GM12873 (cell line): ENCODE data around the gene MDK.

Source experiments
- TF ChIP-seq, protein P1 (sequence below): IDR thresholded peaks from 2 replicates; pipeline ENCODE4 v1.5.1; 2012; ENCODE audit warnings: low read depth, mild to moderate bottlenecking, moderate library complexity, low read length, control low read depth; ENCODE audit not compliant: insufficient read depth; ENCODE audit errors: missing control alignments

MDK gene

DNA sequence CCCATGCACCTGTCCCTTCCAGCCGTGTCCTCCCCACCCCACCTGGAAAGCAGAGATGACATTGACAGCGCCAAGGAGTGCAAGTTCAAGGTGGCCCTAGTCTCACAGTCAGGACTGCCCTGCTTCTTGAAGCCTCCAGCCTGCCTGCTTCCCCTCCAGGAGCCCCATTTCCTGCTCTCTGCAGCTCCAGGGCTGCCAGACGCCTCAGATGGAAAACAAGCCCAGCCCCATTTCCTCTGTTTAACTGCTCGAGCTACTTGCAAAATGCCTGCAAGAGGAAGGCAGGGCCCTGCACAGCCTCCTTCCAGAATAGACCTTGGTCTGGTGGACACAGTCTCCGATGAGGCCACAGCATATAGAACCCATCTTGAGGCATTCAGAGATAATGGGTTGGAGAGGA is 39.2 kb upstream of the MDK start:
- TF ChIP-seq, protein P1, sequence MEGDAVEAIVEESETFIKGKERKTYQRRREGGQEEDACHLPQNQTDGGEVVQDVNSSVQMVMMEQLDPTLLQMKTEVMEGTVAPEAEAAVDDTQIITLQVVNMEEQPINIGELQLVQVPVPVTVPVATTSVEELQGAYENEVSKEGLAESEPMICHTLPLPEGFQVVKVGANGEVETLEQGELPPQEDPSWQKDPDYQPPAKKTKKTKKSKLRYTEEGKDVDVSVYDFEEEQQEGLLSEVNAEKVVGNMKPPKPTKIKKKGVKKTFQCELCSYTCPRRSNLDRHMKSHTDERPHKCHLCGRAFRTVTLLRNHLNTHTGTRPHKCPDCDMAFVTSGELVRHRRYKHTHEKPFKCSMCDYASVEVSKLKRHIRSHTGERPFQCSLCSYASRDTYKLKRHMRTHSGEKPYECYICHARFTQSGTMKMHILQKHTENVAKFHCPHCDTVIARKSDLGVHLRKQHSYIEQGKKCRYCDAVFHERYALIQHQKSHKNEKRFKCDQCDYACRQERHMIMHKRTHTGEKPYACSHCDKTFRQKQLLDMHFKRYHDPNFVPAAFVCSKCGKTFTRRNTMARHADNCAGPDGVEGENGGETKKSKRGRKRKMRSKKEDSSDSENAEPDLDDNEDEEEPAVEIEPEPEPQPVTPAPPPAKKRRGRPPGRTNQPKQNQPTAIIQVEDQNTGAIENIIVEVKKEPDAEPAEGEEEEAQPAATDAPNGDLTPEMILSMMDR: no peak

DNA sequence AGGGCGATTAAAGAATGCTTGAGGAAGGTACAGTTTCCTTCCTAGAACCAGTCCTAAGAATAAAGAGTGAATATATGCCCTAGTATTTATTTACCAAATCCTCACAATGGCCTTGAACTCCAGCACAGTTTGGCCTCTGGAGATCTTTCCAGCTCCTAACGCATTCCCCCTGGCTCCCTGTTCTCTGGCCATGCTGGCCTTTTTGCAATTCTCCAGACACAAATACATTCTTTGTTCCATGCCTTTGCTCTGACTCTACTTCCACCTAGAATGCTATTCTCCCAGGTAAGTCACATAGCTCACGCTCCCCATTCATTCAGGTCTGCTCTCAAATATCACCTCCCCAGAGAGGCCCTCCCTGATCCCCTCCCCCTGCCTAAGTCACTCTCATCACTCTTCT is 37.9 kb upstream of the MDK start:
- TF ChIP-seq, protein P1: no peak

GRCh38 chr11:46345131-46345597 is 36.3 kb upstream of the MDK start:
- TF ChIP-seq, protein P1: no peak

GRCh38 chr11:46345881-46346484 is 35.5 kb upstream of the MDK start:
- TF ChIP-seq, protein P1: no peak

- TF ChIP-seq, protein P1: peak; percentile 69
Measured at GRCh38 chr11:46346886-46347636, 34.4 kb upstream of the MDK start, which contains the start of gene DGKZ. Gene DGKZ (plus strand): TSS chr11:46347463. CDS start chr11:46347660, 197 bp downstream.

DNA sequence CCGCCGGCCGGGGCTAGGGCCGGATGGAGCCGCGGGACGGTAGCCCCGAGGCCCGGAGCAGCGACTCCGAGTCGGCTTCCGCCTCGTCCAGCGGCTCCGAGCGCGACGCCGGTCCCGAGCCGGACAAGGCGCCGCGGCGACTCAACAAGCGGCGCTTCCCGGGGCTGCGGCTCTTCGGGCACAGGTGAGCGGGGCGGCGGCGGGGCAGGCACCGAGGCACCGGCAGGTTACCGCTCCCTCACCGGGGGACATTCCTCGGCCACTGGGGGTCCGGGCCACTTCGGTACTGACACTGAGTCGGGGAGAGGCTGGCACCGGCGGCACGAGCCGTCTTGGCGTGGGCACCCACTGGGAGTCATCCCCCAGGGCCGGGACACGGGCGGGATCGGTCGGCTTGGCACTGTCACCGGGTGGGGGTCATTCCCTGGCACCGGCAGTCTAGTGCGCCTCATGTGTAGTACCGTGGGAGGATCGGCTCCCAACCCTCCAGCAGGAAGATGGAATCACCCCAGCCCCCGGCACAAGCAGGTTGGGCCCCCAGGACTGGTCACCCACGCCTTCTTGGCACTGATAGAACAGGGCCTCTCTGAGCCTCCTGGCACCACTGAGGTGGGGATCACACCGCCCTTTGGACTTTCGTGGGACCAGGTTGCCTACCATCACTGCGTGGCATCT is 33.7 kb upstream of the MDK start:
- TF ChIP-seq, protein P1: no peak
